Activated naive CD4-positive, alpha-beta T cell (primary cell): ENCODE measurements around the gene GPR151.

Experiments
- DNase-seq, 4 experiments: peaks; one replicate each; lab custom pipeline; 2025; lab: John Stamatoyannopoulos, UW

Gene GPR151

GRCh38 chr5:146520731-146521130 is 4.7 kb upstream of the GPR151 start:
- DNase-seq = no peak

- no peak for DNase-seq
These were observed 3.6 kb upstream of the GPR151 start for GRCh38 chr5:146519554-146519953.

DNA sequence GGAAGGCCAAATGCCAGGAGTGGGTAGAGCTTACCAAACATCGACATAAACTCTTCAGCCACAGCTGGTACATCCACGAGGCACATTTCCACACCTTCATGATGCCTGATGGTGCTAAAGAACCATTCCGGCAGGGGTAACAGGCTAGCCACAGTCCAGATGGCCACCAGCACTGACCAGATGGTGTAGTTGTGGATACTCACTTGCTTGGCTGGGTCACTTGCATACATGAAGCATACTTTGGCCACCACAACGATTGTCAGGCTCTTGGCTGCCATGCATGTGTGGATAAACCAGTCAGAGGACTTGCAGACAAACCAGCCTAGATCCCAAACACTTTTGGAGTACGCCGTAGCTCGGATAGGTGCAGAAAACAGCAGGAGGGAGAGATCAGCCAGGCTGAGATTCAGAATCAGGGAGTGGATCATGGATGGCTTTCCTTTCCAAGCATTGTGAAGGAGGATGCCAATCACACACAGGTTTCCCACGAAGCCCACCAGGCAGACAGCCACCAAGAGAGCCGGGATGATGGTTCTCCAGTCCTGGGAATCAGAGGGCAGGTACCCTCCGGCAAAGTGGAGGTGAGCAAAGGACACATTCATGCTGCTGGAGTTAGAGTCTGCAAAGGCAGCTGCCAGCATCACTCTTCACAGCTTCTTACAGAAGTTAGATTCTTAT is 378 bp downstream of the GPR151 start:
- no peak for DNase-seq

DNA sequence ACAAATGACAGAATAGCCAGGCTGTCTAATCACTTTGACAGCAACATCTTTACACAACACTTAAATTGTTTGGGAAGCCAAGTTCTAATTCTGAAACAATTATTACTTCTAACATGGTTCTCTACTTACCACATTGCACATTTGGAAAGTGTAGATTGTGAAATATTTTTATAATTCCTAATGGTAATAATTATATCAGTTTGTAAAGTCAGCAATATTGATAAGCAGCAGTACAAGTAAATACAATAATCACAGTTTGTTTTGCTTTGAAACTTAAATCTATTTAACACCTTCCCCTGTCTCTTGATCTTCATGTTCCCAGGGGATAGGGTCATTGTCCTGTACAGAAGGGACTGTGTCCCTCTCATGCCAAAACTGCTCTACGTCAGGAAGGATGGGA is 1.4 kb downstream of the GPR151 start:
- no peak for DNase-seq

DNA sequence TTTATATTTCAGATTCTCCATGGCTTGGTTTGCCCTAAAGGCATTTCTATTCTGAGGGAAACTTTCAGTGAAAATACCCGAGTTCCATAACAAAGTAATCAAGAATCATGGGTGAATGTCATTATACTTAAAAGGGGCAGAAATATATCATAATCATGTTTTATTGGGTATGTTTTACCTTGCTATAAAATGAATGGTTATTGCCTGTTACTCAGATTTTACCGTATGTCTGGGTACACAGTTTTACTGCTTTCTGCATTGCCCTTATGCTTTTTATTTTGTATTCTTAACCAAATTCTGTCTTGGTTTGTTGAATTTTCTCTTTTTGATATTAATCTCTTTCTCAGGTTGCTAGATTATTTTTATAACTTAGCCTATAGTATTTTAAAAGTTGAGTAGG is 2.5 kb downstream of the GPR151 start:
- DNase-seq = no peak

DNA sequence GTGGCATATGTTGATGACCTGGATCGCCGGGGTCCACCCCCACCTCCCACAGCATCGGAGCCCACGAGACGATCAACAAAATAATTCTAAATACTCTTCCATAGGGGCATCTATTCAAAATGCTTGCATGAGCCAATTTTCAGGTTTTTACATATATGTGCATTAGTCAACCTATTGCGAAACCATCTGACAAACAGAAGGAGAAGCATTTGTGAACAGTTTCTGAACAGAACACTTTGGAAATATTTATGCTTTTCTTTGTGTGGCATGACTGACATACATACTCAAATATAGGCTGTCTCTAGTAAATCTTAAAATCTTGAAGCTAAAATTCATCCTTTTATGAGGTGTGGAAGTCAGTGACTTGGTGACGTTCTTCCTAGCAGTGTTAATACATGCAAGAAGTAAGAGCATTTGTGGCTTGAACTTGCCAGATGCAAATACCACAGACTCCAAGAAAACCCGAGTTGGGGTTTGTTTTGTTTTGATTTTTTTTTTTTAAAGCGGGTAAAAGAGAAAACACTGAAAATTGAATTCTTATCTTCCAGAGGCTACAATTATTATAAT is 5.3 kb downstream of the GPR151 start:
- DNase-seq = no peak

DNA sequence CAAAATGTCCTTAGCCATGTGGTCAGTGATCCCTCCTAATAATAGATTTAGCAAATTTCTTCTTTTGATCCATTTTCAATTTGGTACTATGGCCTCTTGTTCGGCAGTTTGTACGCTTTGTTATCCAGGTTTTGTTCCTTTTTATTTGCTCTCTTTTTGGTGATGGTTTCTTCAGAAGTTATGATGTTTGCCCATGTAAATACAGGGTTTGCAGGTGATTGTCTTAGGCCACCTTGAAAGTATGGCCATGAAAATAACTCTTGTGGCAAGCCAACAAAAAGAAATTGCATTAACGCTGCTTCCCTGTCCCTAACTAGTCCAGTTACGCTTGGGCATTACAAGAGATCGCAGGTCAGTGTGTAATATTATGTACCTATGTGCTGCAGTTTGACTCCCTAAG is 8.6 kb downstream of the GPR151 start:
- no peak for DNase-seq

GRCh38 chr5:146499680-146500079 is 16.3 kb downstream of the GPR151 start:
- no peak for DNase-seq

DNA sequence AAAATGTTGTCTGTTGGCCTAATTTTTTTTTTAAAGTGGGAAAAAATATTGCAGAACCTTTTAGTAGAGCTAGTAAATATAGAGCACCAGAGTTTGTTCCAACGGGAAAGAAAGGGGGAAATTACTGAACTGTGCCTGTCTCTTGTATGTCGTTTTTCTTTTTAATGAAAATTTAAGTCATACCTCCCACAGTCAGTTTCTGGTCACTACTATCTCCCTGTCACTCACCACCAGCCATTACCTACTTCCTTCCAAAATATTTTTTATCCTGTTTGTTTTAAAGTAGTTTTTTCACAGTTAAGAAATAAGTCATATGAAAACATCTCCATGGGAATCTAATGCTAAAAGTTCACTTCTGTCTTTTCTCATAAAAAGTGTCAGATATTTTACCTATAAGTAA is 21.3 kb downstream of the GPR151 start:
- no peak for DNase-seq

- no peak for DNase-seq
These were observed 25.7 kb downstream of the GPR151 start for GRCh38 chr5:146490089-146490843.

- DNase-seq = no peak
These were observed 31.1 kb downstream of the GPR151 start for GRCh38 chr5:146484714-146485391.

GRCh38 chr5:146482775-146483174 is 33.2 kb downstream of the GPR151 start:
- no peak for DNase-seq

- DNase-seq = no peak
These were observed 40.1 kb downstream of the GPR151 start for GRCh38 chr5:146475906-146476305.

GRCh38 chr5:146475190-146475780 is 40.7 kb downstream of the GPR151 start:
- DNase-seq = no peak

- no peak for DNase-seq
These were observed 41.9 kb downstream of the GPR151 start for GRCh38 chr5:146474065-146474464.

DNA sequence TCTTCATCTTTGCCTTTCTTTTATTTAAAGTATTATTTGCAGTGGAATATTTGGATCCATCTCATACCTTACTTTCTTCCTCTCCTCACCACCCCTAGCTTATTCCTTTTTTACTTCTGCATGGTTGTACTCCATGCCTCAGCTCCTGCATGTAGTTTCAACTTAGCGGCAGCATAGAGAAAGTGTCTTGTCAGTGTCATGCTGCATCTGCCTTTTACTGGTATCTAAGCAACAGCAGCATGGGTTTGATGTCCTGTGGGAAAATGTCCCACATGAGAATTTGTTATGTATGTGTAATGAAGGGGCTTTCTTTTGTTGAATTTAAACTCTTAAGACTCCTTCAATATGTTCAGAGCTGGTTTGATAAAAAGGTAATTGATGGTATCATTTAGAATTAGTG is 48.2 kb downstream of the GPR151 start:
- no peak for DNase-seq

DNA sequence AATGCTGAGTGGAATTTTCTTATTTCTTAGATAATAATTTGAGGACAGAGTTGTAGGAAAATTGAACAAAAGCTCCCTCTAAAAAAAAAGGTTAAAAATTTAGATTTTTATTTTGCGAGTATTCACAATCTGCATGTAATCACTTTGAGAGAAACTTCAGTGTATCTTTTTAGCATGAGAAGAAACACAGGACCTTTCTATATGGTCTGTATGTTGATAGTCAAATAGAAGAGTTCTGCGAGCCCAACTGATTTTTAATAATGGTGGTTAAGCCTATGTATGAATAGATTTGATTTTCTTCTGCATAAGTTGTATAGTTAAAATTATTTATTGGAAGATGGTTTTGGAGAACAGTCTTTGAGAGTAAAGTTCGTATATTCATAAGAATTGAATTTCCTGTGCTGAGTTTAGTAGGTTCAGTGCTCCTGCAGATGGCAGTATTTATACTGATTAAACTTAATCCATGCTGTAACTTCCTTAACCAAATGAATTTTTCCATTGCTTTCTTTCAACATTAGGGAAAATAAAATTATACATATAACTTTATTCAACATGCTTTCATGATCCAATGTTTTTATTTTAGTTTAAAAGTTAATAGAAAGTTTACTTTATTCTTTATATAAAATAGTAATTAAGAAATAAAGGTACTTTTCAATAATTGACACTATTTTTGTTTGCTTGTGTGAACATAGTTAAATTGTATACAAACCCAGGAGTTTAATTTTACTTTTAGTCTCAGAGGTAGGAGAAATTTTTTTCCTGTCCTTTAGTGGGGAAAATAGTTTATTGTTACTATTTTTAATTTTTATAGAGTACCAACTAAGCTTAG is 49.3 kb downstream of the GPR151 start:
- DNase-seq = no peak

DNA sequence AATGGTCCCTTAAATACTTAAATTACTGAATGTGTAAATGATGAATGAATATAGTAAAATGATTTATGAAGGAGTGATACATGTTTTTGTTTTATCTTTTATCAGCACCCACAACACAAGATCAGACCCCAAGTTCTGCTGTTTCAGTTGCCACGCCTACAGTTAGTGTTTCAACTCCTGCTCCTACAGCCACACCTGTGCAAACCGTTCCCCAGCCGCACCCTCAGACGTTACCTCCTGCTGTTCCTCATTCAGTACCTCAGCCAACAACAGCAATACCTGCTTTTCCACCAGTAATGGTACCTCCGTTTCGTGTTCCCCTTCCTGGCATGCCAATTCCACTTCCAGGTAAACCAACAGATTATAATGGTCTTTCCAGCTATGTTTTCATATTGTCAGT is 52.5 kb downstream of the GPR151 start:
- DNase-seq = no peak
